ENCODE data around the gene MEGF9.

The MEGF9 gene

DNA sequence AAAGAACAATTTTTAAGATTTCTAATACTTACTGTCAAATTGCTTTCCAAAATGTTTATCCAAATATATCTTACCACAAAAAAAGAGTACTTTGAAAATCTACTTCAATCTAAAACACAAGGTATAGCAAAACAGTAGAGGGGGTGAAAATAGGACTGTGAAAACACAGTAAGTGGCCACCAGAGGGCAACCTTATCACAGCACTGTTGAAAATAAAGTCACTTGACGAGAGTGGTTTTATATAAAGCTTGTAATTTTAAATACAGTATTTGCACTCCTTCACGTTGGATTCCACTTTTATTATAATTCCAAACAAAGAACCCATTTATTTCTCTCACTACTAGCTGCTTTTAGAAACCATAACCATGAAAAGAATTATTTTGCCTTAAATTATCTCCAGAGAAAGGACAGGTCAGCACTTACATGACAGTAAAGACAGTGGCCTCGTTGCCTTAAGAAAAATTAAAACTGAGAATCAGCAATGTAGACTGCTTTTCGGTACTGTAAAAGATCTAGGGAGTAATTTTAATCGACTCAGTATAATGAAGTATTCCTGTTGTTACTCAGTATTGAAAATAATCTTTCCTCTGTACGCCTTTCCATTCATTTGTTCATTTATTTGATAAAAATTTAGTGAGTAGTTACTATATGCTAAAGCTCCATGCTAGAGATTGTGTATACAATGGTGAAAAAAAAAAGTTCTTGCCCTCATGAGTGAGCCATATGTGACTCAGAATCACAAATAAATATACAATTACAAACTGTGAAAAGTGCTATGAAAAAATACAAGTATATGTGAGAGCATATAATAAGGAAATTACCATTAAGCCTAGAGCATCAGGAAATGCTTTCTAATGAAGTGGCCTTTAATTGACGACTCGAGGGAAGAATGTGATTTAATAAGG, 94.3 kb downstream of the MEGF9 start:
- peak; percentile 57 for DNase-seq

DNA sequence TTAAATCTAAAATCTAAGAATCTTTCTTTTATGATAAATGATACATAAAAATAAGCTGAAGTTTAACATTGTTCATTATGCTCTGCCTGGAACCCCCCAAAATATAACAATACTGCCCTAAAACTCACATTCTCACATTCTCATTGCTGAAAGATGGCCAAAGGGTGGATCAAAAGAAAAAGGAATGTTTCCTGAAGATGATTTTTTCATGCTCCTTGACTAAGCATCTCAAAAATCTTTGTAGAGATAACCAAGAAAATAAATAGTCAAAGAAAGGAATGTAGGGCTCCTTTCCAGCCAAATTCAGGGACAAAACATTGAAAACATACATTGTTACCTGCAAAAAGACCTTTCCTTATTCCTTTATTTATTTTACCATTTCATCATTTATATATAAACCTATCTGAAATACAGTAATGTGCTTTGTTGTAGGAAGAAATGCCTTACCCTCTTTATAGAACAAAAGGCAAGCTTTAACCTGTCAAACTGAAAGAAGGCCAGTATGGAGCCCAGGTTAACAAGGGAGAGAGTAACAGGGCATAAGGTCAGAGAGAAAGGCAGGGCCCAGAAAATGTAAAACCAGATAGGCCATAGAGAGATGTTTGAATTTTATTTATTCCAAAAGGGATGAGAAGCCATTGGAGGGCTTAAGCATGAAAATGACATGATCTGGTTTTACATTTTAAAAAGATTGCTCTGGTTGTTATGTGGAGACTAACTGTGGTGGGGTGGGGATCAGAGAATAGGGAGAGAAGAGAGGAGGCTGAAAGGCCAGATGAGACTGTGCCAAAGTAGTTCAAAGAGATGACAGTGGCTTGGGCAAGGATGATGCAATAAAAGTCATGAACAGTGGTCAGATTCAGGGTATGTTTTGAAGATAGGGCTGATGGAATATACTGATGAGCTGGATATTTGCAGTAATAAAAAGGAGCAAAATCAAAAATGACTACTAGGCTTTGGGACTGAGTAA, 97.0 kb downstream of the MEGF9 start:
- no peak for DNase-seq

DNA sequence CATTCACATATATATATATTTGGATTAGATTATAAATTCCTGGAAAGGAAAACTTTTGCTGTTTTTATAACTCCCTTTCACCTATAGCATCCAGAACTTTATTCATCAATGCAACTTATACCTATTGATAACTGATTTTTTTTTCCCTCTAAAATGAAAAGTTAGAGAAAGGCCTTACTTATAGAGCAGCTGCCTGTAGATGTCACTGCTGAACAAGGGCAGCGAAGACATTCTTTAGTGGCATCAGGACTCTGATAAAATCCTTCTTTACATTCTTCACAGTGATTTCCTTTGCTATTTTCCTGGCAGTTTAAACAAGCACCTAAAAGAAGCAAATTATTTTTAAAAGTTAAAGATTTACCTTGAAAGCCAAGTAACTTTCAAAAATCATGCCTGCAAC, 102.1 kb downstream of the MEGF9 start:
- no peak for DNase-seq

DNA sequence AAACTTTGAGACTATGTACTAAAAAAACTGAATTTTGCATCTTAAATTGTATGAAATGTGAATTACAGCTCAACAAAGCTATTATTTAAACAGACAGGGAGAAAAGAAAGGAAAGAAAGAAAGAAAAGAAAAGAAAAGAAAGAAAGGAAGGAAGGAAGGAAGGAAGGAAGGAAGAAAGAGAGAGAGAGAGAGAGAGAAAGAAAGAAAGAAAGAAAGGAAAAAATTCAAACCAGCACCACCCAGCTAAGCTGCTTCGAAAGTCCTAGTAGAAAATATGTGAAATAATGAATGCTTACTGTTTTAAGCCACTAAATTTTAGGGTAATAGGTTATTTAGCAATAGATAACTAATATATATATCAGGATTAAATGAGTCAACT, 102.6 kb downstream of the MEGF9 start:
- no peak for DNase-seq

DNA sequence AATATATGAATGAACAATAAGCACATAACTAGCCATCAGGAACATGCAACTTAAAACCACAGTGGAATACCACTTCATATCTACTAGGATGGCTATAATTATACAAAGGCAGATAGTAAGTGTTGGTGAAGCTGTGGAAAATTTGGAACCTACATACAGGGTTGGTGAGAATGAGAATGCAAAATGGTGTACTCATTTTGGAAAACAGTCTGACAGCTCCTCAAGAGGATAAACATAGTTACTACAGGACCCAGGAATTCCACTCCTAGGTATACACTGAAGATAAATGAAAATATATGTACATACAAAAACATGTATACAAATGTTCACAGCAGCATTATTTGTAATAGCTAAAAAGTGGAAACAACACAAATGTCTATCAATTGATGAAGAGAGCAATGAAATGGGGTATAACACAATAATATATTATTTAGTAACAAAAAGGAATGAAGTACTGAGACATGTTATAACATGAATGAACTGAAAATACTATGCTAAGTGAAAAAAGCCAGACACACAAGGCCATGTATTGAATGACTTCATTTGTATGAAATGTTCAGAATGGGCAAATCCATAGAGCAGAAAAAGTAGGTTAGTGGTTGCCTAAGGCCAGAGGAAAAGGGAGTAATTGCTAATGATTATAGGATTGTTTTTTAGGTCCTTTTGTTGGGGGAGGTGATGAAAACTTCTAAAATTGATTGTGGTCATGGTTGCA, 103.1 kb downstream of the MEGF9 start:
- peak; percentile 44 for DNase-seq

DNA sequence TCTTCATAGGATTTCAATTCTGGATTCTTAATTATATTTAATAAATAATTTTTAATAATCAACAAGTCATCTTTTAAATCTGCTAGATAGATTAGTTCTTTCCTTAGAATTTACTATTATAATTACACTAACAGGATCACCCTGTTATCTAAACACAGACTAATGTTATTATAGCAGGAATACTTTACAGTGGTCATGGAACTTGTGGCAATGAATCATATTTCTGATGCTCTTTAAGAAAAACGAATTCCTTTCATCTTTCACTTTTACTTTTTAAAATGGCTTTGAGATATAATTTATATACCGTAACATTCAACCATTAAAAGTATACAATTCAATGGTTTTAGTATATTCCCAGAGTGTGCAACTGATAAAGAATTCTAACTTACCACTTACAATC, 104.6 kb downstream of the MEGF9 start:
- DNase-seq, result no peak

DNA sequence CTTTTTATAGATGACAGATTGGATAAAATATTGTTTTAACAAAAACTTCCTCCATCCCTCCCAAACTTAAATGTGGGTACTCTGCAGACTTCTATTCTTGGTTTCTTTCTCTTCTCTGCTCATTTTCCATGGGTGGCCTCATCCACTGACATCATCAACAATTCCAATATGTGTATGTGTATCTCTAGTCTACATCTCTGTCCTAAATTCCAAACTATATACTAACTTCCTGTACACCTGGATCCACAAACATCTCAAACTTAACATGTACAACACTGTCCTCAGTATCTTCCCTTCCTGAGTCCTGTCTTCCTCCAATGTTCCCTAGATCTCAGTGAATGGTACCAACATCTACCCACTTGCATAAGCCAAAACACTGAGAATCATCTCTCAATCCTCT, 105.8 kb downstream of the MEGF9 start:
- DNase-seq, result no peak

DNA sequence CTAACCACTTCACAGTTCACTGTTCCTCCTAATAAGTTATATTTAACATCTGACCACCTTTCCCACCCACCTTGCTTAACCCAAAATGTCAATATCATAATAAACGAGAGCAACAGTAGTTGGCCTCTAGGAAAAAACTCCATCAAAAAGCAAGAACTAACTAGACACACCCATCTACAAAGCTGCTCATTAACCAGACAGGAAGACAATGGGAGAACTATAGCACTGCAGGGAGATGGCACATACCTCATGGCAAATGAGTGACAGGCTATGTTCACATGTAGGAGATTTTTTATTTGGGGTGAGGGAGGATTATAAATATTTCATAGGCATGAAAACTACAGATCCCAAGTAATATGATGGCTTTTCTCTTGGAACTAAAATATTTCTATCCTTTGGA, 110.7 kb downstream of the MEGF9 start:
- no peak for DNase-seq

DNA sequence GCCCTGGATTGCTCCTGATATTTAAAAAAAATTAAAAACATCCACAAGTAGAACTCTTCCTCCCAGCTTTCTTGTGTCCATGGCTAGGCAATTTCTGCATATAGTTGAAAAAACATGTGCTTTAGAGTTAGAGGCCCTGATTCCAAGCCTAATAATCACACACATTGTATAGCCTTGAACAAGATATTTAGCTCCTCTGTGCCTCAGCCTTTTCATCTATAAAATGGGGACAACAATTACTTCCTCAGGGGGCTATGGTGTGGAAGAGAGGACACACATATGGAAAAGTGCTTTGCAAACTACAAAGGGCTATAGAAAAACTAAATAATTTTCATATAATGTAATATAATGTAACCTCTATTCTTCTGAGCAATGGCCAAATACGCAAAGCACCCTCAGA, 111.3 kb downstream of the MEGF9 start:
- DNase-seq, result no peak

DNA sequence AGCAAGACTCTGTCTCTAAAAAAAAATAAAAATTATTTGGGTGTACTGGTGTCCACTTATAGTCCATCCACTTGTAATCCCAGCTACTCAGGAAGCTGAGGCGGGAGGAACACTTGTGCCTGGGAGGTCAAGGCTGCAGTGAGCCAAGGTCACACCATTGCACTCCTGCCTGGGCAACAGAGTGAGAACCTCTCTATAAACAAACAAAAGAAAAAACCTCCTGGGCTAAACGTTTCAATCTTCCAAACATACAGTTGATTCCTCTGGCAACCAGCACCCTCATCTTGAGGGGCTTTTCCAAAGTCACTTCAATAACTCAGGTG, 120.4 kb downstream of the MEGF9 start:
- DNase-seq, result no peak

DNA sequence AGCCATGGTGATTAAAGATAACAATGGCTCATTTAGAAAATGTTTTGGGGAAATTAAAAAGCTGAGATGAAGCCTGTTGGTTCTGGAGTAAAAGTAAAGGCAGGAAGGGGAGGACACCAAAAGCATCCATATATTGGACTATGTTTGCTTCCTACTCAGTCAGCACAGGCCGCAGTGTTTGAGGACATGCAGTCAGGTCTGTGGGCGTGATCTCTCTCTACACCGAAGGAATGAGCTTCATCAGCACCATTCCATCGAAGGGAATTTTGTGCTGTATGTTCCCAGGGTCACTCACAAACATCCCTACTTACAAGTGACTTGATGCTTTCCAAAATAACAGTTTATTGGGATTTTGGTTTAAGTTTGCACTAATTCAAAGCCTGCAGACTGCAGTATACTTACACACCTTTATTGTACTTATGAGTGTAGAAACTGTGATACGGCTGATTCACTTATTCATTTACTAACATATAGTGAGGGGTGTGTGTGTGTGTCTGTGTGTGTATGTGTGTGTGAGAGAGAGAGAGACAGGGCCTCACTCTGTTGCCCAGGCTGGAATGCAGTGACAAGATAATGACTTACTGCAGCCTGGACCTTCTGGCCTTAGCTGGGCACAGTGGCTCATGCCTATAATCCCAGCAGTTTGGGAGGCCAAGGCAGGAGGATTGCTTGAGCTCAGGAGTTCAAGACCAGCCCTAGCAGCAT, 120.9 kb downstream of the MEGF9 start:
- no peak for DNase-seq

DNA sequence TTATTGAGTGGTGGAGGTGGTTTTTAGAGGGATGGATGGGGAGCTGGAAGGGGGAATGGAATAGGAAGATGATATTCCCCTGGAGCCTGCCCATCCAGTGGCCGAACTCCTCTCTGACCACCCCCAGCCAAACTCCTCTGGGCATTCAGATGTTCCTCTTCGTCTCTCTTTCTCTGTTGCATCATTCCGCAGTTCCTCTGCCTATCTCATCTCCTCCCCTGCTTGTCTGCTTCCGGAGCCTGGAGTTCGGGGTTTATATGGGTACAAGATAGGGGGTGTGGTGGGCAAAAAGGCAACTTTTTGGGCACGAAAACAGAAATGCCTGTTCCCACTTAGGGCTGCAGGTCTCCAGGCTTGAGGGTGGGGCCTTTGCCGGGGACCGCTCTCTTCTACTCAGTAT, 122.1 kb downstream of the MEGF9 start:
- DNase-seq, result no peak

DNA sequence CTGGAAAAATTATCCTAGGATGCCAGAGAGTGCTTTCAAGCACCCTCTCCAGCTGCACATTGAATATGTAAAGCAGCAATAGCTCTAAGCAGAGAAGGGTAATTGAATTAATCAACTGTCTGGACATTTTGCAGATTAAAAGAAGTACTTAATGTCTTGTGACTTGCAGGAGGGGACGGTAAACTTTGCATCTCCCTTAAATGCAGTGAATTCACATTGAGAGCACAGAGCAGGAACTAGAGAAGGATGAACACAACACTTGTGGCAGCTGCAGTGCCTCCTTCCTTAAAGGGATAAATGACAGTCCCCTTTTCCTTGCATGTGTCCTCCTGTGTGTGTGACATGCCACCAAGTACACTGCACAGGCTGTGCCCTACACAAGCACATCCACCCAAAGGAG, 126.9 kb downstream of the MEGF9 start:
- no peak for DNase-seq

DNA sequence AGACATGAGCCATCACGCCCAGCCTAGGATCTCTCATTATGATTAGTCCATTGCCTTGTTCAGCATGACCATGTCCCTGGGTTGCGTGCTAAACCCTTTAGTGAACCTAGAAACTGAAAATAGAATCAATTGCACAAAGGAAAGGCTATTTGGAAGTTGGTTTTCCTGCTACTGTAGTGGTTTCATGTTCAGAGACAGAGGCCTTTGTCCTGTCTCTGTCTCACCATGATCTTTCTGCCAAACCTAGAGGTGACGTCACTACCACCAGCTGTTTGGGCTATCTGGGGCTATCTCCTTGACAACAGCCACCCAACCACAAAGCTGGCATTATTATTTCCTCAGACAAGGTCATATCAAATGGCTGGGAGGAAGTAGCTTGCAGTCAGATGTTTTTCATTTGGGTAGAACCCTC, 130.3 kb downstream of the MEGF9 start:
- peak; percentile 84 for DNase-seq

DNA sequence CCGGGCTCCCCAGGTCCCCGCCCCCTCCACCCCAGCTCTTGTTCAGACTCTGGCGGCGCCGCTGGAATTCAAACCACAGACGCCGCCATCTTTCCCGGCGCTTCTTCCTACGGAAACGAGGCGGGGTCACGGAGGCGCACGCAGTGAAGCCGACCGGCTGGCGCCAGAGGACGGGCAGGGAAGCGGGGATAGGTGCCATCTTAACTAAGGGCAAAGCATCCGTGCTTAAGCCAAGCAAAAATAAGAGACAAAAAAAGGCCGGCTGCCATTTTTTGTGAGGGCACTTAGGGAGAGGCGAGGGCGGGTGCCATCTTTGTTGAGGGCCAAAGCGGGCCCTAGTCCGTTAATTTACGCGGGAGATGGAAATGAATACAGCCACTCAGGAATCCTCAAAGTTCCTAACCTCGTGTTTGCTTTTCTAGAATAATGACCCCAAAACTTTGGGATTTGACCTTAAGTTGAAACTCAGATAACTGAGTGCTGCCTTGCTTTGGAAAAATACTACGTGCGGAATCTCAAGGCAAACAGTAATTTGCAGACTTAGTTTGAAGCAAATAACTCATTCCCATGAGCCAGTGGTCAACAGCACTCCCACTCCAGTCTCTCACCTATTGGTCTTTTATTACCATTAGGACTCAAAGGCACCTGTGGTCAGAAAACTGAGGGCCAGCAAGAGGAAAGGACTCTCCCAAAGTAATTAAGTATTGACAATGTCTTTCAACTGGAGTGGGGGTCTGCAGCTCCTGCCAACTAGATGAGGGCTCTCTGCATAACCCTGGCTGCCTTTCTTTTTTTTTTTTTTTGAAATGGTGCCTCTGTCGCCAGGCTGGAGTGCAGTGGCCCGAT, 134.0 kb downstream of the MEGF9 start, which contains the start of gene CDK5RAP2:
Gene CDK5RAP2, minus strand, starts transcription at position 117 of the 846 bp plus-strand sequence. CDS start 189 bp downstream, outside the sequence.
- peak; percentile 99 for DNase-seq

DNA sequence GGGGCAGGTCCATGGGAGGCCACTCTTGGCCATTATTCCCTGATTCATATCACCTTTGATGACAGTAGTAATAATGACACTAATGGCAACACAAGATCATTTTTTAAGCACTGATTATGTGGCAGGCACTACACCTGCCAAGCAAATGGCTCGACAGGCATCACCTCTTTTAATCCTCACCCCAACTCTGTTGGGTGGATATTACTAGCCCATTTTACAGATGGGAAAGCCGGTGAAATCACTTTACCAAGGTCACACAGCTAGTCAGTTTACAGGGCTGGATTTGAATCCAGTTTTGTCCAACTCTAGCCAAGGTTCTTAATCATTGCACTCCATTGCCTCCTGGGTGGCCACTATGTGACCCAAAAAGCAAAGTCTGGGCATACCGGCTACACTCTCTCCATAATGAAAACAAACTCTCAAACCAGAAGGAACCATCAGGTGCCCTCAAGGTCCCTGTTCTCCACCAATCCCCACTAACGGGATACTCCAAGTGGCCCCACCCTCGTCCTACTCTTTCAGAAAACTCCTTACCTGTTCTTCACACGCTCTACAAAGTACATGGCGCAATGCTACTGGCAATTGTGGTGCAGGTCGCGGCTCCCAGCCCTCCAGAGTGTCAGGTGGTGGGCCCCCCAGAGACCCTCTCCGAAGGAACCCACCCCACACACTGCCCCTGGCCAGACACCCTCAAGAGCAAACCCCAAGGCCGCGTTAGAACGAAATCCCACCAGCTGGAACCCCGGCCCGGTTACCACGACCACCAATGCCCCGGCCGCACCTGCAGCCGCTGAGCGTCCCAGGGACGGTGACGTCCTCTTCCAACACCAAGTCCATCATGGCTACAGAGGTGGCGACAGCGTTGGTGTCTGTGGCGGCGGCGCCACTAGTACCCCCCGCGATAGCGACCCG, 134.9 kb downstream of the MEGF9 start:
- peak; percentile 65 for DNase-seq

DNA sequence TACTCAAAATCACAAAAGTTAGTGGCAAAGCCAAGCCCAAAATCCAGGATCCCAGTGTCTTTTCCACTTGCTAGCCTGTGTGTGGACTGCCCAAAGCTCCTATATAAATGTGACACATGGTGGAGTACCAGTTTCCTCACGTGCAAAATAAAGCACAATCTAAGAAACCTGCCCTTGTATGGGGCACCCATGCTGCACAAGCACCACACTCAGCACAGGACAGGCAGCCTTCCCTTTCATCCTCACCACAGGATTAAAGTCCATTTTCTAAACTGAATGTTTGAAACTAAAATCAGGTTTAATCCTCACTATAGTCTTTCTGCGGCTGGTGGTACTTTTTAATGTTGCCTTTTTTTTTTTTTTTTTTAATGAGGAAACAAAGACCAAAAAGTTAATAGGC, 139.8 kb downstream of the MEGF9 start:
- DNase-seq, result no peak

DNA sequence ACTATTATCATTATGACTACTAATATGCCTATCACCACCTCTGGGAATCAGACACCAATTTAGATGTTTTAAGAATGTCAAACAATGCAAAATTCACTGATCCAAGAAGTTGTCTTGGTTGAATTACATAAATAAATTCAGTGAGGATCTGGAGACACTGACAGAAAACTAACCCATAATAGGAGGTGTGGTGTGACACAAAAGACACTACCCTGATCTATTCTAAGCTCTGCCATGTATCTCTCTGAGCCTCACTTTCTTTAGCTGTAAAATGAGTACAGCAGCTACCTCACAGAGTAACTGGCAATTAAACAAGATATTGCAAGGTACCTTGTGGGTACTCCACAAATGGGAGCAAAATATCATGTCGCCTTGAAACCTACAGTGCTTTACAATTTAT, 141.8 kb downstream of the MEGF9 start:
- DNase-seq, result no peak

DNA sequence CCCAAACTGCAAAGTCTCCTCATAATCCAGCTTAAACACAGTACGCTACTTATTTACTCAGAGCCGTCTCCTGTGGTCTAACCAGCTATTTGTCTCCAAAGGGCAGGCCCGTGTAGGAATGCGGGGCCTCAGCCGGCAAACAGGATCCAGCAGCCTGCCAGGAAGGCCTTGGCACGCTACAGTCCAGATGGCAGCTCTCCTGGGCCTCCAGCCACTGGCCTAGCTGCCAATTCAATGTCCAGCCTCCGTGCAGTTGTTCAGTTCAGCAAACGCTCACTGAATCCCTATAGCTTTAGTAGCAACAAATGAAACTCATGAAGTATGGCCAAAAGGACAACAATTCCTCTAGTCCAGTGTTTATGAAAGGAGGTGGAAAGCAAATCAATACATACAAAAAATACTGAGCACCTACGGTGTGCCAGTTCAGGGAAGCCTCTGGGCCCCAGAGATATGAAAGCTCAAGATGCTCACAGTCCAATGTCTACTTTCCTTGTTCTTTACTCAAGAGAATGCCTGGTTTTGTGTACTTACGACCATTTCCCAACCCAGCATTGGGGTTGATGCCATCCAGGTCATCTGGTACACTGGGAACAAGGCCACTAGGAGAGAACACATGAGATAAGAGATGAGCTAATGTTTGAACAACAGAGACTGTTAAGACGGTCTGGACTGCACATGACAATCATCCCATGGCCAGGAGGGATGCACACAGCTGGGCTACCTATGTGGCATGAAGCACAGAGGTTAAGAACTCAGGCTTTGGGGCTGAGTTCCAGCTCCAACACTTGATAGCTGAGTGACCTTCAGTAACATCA, 142.6 kb downstream of the MEGF9 start:
- no peak for DNase-seq

DNA sequence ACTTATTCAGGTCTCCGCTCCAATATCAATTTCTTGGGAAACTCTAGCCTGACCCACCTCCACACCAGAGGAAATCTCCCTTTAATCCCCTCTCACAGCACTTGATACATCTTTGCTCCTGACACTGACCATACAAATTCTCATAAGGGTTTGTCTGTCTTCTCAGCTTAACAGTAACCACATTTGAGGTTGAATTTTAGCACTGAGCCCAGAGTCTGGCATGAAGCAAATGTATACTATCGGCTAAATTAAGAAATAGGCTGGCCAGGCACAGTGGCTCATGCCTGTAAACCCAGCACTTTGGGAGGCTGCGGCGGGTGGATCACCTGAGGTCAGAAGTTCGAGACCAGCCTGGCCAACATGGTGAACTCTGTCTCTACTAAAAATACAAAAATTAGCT, 144.0 kb downstream of the MEGF9 start:
- no peak for DNase-seq

Measured in NCI-H2171 treated with DMSO at 0.1 percent for 48 hours (cell line).